GM19193 (cell line): Measurements from ENCODE around the gene CRB1.

Source experiments
- POLR2A ChIP-seq: IDR thresholded peaks from 4 replicates; pipeline ENCODE4 v1.6.1; 2011; ENCODE audit not compliant: insufficient read depth, insufficient read length; ENCODE audit errors: extremely low read depth

CRB1 gene

DNA sequence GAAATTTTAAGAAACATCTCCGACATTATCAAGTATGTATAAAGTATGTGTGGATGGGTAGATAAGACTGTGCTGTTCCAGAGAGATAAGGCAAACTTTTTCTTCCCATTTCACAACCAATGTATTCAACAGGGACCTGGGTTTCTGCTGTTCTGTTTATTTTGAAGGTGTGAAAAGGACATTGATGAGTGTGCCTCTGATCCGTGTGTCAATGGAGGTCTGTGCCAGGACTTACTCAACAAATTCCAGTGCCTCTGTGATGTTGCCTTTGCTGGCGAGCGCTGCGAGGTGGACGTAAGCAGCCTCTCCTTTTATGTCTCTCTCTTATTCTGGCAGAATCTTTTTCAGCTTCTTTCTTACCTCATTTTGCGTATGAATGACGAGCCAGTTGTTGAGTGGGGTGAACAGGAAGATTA, 174.0 kb downstream of the CRB1 start:
- no peak for TF ChIP-seq POLR2A

DNA sequence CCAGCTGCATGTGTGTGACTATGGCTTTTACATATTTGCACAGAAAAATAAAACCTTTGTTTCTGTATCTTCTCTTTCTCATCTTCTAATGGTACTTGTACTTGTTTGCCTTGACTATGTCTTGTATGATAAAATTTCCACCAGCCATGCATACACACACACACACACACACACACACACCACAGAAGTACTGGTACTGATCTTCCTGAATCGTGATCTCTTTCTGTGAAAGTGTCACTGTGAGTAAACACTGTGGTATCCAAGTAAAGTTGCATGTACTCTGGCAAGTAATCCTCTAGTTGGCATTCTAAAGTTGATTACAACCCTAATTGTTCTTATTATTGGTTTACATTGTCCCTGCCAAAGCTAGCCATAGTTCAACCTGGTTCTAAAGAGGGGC, 176.7 kb downstream of the CRB1 start:
- no peak for TF ChIP-seq POLR2A

GRCh38 chr1:197448121-197448779, 180.2 kb downstream of the CRB1 start:
- TF ChIP-seq POLR2A: no peak

DNA sequence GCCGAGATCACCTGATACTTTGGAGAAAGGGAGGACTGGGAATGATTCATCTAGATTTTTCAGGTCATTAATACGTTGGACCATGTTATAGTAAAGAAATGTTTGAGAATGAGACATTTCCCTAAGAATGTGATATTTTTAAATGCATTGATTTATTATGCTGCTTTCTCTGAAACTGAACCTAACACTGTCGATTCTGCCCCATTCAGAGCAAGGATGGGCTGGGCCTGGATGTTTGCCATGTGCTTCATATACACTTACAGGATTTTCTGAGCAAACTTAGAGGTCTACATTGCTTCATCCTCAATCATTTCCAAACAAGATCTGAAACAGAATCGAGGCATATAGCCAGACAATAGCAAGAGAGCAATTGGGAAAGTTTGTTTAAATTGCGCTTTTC, 183.3 kb downstream of the CRB1 start:
- no peak for TF ChIP-seq POLR2A

GRCh38 chr1:197453376-197454058, 185.5 kb downstream of the CRB1 start:
- TF ChIP-seq POLR2A: no peak

GRCh38 chr1:197462539-197462938, 194.5 kb downstream of the CRB1 start:
- no peak for TF ChIP-seq POLR2A

GRCh38 chr1:197463142-197463541, 195.1 kb downstream of the CRB1 start:
- no peak for TF ChIP-seq POLR2A

GRCh38 chr1:197464044-197464443, 196.0 kb downstream of the CRB1 start:
- no peak for TF ChIP-seq POLR2A

GRCh38 chr1:197465528-197466327, 197.7 kb downstream of the CRB1 start:
- no peak for TF ChIP-seq POLR2A

DNA sequence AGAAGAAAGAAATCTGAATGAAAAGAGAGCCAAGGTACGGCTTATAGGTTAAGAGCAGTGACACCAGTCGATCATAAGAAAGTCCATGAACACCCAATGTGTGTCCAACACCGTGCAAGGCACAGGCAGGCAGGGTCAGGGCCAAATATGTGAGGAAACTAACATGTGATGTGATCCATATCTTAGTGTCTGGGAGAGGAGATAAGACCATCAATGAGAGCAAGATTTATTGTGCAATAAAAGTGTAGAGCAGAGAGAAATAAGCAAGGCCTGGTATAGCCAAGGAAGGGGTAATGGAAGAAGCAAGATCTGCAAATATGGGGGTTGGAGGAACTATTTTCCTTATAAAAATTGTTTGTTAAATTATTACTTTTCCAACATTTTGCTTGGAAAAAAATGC, 198.8 kb downstream of the CRB1 start:
- no peak for TF ChIP-seq POLR2A

DNA sequence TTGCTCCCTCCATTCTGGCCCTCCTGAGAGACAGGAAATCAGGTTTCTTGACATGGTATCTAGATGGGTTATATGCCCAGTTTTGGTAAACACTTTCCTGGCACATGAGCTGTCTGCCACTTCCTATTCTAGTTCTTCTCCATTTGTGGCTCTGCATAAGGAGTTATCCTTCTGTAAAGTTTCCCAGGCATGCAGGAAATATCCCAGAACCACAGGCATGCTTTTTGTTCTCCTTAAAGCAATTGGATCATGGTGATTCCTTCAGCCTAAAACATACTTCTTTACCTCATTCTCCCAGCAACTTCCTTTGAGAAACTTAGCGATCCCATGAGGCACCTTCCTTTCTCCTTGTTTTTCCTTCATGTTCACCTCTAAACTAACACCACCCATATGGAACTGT, 199.8 kb downstream of the CRB1 start:
- TF ChIP-seq POLR2A: no peak

DNA sequence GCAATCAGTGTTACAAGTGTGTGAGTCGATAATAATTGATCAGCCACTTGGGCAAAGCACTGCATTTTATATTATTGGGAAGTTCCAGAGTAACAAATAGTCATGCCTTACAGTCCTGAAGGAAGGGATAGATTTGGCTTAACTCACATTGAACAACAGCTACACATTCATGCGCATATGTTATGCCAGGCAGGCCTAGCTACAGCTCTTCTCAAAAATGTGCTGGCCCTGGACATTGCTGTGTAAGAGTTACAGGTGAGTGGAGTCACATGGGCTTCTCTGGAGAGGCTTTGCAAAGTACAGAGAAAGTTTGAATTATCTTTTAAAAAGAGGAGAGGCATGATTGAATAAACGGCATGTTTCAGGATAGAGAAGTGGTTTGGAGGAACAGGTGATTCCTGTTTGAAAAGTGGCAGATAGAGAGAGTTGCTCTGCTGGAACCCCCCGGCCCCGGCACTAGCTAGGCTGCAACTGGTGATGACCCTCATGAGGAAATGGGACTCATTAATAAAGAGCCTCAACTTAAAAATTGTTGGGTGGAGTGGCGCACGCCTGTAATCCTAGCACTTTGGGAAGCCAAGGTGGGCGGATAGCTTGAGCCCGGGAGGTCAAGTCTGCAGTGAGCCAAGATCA, 200.6 kb downstream of the CRB1 start:
- no peak for TF ChIP-seq POLR2A

GRCh38 chr1:197469620-197470210, 201.7 kb downstream of the CRB1 start:
- no peak for TF ChIP-seq POLR2A

DNA sequence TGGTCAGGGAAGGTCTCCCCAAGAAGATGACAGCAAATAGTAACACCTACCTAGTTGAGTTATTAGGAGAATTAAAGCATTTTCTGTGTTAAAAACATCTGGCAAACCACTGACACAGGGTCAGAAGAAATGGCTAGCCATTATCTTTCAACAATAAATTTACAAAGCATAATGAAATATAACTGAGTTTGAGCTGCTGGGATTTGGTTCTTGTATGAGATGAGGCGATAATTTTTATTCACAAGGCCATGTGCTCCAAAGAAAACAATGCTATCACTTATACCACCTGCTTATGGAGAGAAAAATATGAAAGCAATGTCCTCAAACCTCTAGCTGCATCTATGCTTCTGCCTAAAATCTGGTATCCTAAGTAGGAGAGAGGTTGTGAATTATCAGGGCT, 202.3 kb downstream of the CRB1 start:
- no peak for TF ChIP-seq POLR2A
